ENCODE results near the gene CHRM4. TPM values are rescaled to one million over a fixed set of nuclear protein-coding genes. Genes with fewer than 3 reads are reported as not detected.

The CHRM4 gene
- total RNA-seq, 3 donors from 2014 or later = 0.66 to 1.1 TPM; not detected in 1

DNA sequence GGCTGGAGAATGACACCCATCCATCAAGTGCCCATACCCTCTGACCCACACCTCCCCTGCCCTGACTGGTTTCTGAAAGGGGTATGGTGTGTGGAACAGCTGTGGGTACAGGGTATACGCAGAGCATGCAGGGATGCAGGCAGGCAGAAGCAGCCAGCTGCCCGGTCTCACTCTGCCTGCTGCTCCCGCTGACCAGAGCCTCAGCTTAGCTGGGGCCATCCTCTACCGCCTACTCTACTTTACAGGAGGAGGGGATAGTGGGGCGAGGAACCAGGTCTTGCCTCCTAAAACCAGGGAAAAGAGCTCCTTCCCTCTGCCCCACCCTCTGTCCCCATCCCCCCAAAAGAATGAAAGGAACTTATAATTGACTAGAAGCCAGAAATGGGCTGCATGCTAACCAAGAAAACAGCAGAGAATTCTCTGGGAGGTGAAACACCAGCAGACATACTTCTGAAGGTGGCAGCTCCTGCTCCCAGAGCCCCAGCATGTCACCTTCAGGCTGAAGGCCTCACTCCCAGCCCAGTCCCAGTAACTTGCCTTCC lies 13.0 kb upstream of the CHRM4 start:
- Histone ChIP-seq H3K4me1 (no peaks in the 10 kb centered on the region), H3K36me3 (peaks cover 8% of the 10 kb centered on the region), H3K27me3 (no peaks in the 10 kb centered on the region), H3K27ac (no peak overlapping the region), H3K9me3 (no peaks in the 10 kb centered on the region), H3K4me3 (no peak overlapping the region)
- DNase-seq (ENCODE audit: low spot score in 2 of 2) = no peak
- TF ChIP-seq, protein P1, sequence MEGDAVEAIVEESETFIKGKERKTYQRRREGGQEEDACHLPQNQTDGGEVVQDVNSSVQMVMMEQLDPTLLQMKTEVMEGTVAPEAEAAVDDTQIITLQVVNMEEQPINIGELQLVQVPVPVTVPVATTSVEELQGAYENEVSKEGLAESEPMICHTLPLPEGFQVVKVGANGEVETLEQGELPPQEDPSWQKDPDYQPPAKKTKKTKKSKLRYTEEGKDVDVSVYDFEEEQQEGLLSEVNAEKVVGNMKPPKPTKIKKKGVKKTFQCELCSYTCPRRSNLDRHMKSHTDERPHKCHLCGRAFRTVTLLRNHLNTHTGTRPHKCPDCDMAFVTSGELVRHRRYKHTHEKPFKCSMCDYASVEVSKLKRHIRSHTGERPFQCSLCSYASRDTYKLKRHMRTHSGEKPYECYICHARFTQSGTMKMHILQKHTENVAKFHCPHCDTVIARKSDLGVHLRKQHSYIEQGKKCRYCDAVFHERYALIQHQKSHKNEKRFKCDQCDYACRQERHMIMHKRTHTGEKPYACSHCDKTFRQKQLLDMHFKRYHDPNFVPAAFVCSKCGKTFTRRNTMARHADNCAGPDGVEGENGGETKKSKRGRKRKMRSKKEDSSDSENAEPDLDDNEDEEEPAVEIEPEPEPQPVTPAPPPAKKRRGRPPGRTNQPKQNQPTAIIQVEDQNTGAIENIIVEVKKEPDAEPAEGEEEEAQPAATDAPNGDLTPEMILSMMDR (IDR thresholded peaks at IDR 0.05) = no peak
- no peak for TF ChIP-seq POLR2A (IDR thresholded peaks at IDR 0.05)
- intact Hi-C loops (cut with DNase I; ENCODE audit: low total_unique reads) = no loop called here

DNA sequence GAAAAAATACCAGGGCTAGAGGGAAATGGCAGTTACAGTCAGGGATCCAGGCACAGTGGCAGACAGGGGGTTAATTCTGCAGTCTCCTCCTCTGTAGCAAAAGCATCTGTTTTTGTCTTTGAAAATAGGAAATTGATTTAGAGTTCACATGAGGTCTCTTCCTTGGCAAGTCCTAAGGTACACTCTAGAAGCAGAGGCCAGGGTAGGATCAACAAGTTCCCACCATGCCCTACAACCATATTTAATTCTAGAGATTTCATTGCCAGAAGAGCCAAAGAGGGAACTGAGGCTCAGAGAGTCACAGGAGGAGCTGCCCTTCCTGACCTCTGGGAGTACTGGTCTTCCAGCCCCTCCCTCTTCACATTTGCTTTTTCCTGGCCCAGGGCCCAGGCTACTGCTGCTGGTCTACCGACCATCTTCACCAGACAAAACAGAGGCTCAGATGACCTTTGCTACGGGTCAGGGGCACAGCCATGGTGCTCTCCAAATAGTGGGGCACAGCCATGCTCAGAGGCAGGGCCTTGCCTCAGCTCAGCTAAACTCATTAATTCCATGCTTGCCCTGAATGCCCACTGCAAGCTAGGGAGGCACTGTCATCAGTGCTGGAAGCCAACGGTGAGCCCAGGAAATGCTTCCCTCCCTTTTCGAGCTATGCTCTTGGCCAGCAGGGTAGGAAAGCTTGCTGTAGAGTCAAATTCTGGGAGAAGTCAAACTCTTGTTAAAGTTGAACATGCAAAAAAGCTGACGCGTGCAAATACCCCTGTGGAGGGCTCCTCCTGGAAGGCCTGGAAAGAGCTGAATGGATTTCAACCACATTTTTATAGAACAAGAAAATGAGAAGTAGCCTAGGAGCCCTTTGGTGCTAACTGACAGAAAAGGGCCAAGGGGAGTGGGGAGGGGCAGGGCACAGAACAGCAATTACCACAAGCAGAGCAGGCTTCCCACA lies 11.7 kb upstream of the CHRM4 start:
- DNase-seq (ENCODE audit: low spot score in 2 of 2) = no peak
- Histone ChIP-seq H3K36me3 (peaks cover 8% of the 10 kb centered on the region), H3K4me1 (no peaks in the 10 kb centered on the region), H3K9me3 (no peaks in the 10 kb centered on the region), H3K4me3 (no peak overlapping the region), H3K27me3 (no peaks in the 10 kb centered on the region), H3K27ac (no peak overlapping the region)
- intact Hi-C loops (cut with DNase I; ENCODE audit: low total_unique reads) = no loop called here
- TF ChIP-seq, protein P1 (IDR thresholded peaks at IDR 0.05) = no peak
- TF ChIP-seq POLR2A (IDR thresholded peaks at IDR 0.05) = no peak
- TF ChIP-seq POLR2AphosphoS5 (IDR thresholded peaks at IDR 0.05) = no peak

DNA sequence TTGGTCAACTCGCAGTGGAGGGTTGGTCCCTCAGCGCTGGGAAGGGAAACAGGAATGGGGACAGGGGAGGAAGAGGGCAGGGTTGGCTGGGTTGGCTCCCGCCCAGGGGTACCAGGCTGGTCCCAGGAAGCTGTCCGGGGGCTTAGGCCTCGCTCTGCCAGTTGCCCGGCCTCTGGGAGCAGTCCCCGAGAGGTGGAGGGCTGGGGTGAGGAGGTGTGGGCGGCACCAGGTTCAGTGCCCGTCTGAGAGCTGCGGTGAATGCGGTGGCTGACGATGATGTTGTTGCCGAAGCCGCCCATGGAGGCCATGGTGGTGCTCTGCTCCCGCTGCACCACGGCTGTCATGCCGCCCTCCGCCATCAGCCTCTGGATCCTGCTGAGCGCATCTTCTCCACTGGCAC lies 6.0 kb upstream of the CHRM4 start:
- peaks cover 0 to 3% of the 10 kb centered on the region in 2 donors for H3K4me1 ChIP-seq
- no peaks in the 10 kb centered on the region for H3K9me3 ChIP-seq
- no peak overlapping the region for H3K27ac ChIP-seq
- H3K27me3 ChIP-seq = no peaks in the 10 kb centered on the region
- intact Hi-C loops (cut with DNase I; ENCODE audit: low total_unique reads) = loop anchor here (10.0 kb wide), 1 partner anchor 207 kb away; no protein-coding TSS in a partner anchor
- no peak overlapping the region for H3K4me3 ChIP-seq
- TF ChIP-seq POLR2A (IDR thresholded peaks at IDR 0.05) (no peak), POLR2AphosphoS5 (IDR thresholded peaks at IDR 0.05) (no peak)
- TF ChIP-seq, protein P1 (IDR thresholded peaks at IDR 0.05) = no peak
- no peaks in the 10 kb centered on the region for H3K36me3 ChIP-seq
- DNase-seq (ENCODE audit: low spot score in 2 of 2) = no peak

DNA sequence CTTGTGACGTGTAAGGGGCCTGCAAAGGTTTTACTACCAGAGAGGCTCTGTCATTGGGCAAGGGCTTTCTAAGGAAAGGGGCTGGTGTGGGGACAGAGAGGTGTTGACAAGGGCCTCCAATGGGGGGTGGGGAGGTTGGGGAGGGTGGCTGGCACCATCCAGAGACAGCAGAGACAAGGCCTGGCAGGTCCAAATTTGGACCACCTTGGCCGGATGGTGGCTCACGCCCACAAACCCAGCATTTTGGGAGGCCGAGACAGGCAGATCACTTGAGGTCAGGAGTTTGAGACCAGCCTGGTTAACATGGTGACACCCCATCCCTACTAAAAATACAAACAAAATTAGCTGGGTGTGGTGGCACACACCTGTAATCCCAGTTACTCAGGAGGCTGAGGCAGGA lies 2.2 kb upstream of the CHRM4 start:
- intact Hi-C loops (cut with DNase I; ENCODE audit: low total_unique reads) = loop anchor here (5.0 to 10.0 kb wide), 2 partner anchors 211 to 251 kb away; no protein-coding TSS in a partner anchor
- no peak for DNase-seq (ENCODE audit: low spot score in 2 of 2)
- Histone ChIP-seq H3K27ac (no peak overlapping the region), H3K4me3 (no peak overlapping the region), H3K27me3 (peaks cover 19 to 32% of the 10 kb centered on the region in 2 donors), H3K9me3 (no peaks in the 10 kb centered on the region), H3K4me1 (peaks cover 20 to 29% of the 10 kb centered on the region in 2 donors), H3K36me3 (no peaks in the 10 kb centered on the region)
- no peak for TF ChIP-seq POLR2A (IDR thresholded peaks at IDR 0.05)

DNA sequence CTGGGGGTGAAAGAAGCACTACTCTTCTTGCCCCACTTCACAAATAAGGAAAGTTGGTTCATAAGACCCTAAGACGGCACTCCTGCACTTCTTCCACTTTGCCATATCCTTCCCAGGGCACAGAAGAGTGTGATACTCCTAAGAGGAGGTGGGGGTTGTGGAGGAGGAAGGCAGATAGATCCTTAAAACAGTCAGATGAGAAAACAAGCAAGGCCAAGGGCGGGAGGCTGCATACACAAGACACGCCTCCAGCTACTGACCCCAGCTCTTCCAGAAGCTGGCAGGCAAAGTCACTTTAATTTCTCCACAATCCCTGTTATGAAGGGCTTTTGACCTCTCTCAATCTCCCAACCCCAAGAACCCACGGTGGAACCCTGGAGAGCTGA lies 1.6 kb upstream of the CHRM4 start:
- DNase-seq (ENCODE audit: low spot score in 2 of 2) = no peak
- Histone ChIP-seq H3K4me1 (peaks cover 20 to 29% of the 10 kb centered on the region in 2 donors), H3K27me3 (peaks cover 19 to 38% of the 10 kb centered on the region in 2 donors), H3K27ac (no peak overlapping the region), H3K4me3 (no peak overlapping the region), H3K36me3 (no peaks in the 10 kb centered on the region), H3K9me3 (no peaks in the 10 kb centered on the region)
- intact Hi-C loops (cut with DNase I; ENCODE audit: low total_unique reads) = loop anchor here (5.0 to 10.0 kb wide), 2 partner anchors 212 to 251 kb away; no protein-coding TSS in a partner anchor
- TF ChIP-seq POLR2A (IDR thresholded peaks at IDR 0.05) (no peak), POLR2AphosphoS5 (IDR thresholded peaks at IDR 0.05) (no peak)
- TF ChIP-seq, protein P1 (IDR thresholded peaks at IDR 0.05) = no peak

Data from breast epithelium (tissue), 4 donors.